K562 (cell line): ENCODE measurements around the gene AGPAT1. TPM values are rescaled to one million over a fixed set of nuclear protein-coding genes. Genes with fewer than 3 reads are reported as not detected.

Source experiments
- ARID3B ChIP-seq: fragments of 250-450 bp; sonication (Bioruptor Pico); IDR thresholded peaks from 2 replicates; pipeline ENCODE4 v1.4.0; 2020; ENCODE audit warnings: borderline replicate concordance
- CEBPZ ChIP-seq: fragments of 150-350 bp; IDR thresholded peaks from 2 replicates; pipeline ENCODE4 v1.6.1; 2014; ENCODE audit warnings: low read depth, mild to moderate bottlenecking, low read length, borderline replicate concordance
- CTCF ChIP-seq, 3 experiments: IDR thresholded peaks in 2 of 3; conservative IDR thresholded peaks in 1 of 3; 2 replicates each; pipeline ENCODE4 v1.5.1; 2011 to 2012; ENCODE audit warnings: low read length in 3 of 3, mild to moderate bottlenecking in 3 of 3, control low read depth in 2 of 3, improper control_type of control experiment in 1 of 3, inconsistent platforms in 1 of 3, low read depth in 1 of 3, mixed read lengths in 1 of 3, moderate library complexity in 1 of 3; ENCODE audit not compliant: insufficient read depth in 2 of 3
- DPF2 ChIP-seq: fragments of 450-650 bp; IDR thresholded peaks from 2 replicates; pipeline ENCODE4 v1.6.1; 2016
- HMG20A ChIP-seq: fragments of 450-650 bp; formaldehyde crosslinking; conservative IDR thresholded peaks from 2 replicates; pipeline ENCODE4 v1.4.0; 2020; ENCODE audit warnings: mild to moderate bottlenecking, mixed read lengths
- HSF4 ChIP-seq: fragments of 250-450 bp; sonication (Bioruptor Pico); IDR thresholded peaks from 2 replicates; pipeline ENCODE4 v2.1.2; 2022; ENCODE audit warnings: mild to moderate bottlenecking, moderate library complexity, borderline replicate concordance
- ILF3 ChIP-seq: fragments of 450-650 bp; IDR thresholded peaks from 2 replicates; pipeline ENCODE4 v1.6.1; 2018; ENCODE audit warnings: antibody characterized with exemption, mild to moderate bottlenecking, moderate library complexity, borderline replicate concordance
- IRF2 ChIP-seq: sonication (generic); formaldehyde crosslinking; IDR thresholded peaks from 2 replicates; pipeline ENCODE4 v1.8.1; 2022; ENCODE audit warnings: mild to moderate bottlenecking, missing genetic modification reagents
- JUN ChIP-seq, 2 experiments: sonication (generic) in 1 of 2; formaldehyde crosslinking in 1 of 2; IDR thresholded peaks; 2 replicates each; pipeline versions ENCODE4 v1.6.1 to v1.8.0; 2012 to 2022; ENCODE audit warnings: borderline replicate concordance in 2 of 2, mild to moderate bottlenecking in 2 of 2, improper control_type of control experiment in 1 of 2, low read depth in 1 of 2, low read length in 1 of 2, missing genetic modification reagents in 1 of 2
- MXI1 ChIP-seq: IDR thresholded peaks from 2 replicates; pipeline ENCODE4 v1.6.1; 2011; ENCODE audit warnings: low read depth, mild to moderate bottlenecking, improper control_type of control experiment, low read length
- NFE2L1 ChIP-seq: fragments of 450-650 bp; IDR thresholded peaks from 2 replicates; pipeline ENCODE4 v1.6.1; 2016; ENCODE audit warnings: missing genetic modification characterization, low read depth, mild to moderate bottlenecking, missing compliant biosample characterization, moderate library complexity, borderline replicate concordance
- NFIX ChIP-seq: fragments of 250-450 bp; sonication (Bioruptor Pico); IDR thresholded peaks from 2 replicates; pipeline ENCODE4 v1.4.0; 2020; ENCODE audit warnings: low read depth, mild to moderate bottlenecking, moderate library complexity
- SAFB ChIP-seq: fragments of 200-400 bp; formaldehyde crosslinking; IDR thresholded peaks from 2 replicates; pipeline ENCODE4 v1.6.1; 2017; ENCODE audit warnings: low read depth, low read length, borderline replicate concordance
- XRCC5 ChIP-seq: fragments of 200-400 bp; formaldehyde crosslinking; IDR thresholded peaks from 2 replicates; pipeline ENCODE4 v1.6.1; 2017; ENCODE audit warnings: low read depth, mild to moderate bottlenecking, low read length
- ZBTB7A ChIP-seq: IDR thresholded peaks from 2 replicates; pipeline ENCODE4 v1.6.1; 2011; ENCODE audit warnings: low read depth, mild to moderate bottlenecking, low read length, moderate library complexity, borderline replicate concordance; ENCODE audit not compliant: control insufficient read depth
- ZNF124 ChIP-seq: sonication (generic); formaldehyde crosslinking; IDR thresholded peaks from 2 replicates; pipeline ENCODE4 v1.8.1; 2022; ENCODE audit warnings: missing genetic modification reagents
- ZNF740 ChIP-seq, 3 experiments: fragments of 200-800 bp in 1 of 3; sonication (Bioruptor generic) in 1 of 3; sonication (generic) in 1 of 3; formaldehyde crosslinking in 1 of 3; IDR thresholded peaks; 2 replicates each; pipeline versions ENCODE4 v1.6.1 to v1.8.0; 2016 to 2022; ENCODE audit warnings: mild to moderate bottlenecking in 2 of 3, missing compliant biosample characterization in 2 of 3, missing genetic modification characterization in 2 of 3, missing genetic modification reagents in 1 of 3
- polyA plus RNA-seq, 8 experiments: library from polyadenylated mRNA; depleted of rRNA in 4 of 8; stranded (reverse) in 5 of 8; unstranded in 3 of 8; fragments of >200 nt; fragmentation: Nextera tagmentation in 2 of 8; fragmentation: Illumina TruSeq in 1 of 8; extraction: Ambion mirVana in 2 of 8; extraction: Trizol in 1 of 8; gene quantifications; 2 replicates each; pipeline versions ENCODE4 v1.2.1 to v1.2.3, GENCODE V29; 2011 to 2014; ENCODE audit warnings: inconsistent platforms in 1 of 8, missing spikeins in 1 of 8
- total RNA-seq, 7 experiments: library from RNA; depleted of rRNA in 6 of 7; stranded (reverse); fragments of >200 nt in 6 of 7; fragmentation: Illumina TruSeq in 2 of 7; extraction: Trizol in 2 of 7; gene quantifications; 2 replicates each; pipeline versions ENCODE4 v1.2.1 to v1.2.3, GENCODE V29; 2011 to 2021; ENCODE audit warnings: low replicate concordance in 1 of 7

Gene AGPAT1
- total and polyA plus RNA-seq, 9 of the 15 experiments (the other 6 are each of a cell fraction or from before 2014, with no cell fraction given), result 37.9 to 176 (median 69.4) TPM

GRCh38 chr6:32196682-32197616, 21.1 kb upstream of the AGPAT1 start (continued):
- TF ChIP-seq ARID3B, result no peak
- TF ChIP-seq NFIX (CRISPR knock-in tag), result no peak
- TF ChIP-seq ZBTB7A, result 0 out of 2 replicates have a peak, but pooled peaks have one; percentile 4
- no peak for TF ChIP-seq ZNF124 (CRISPR knock-in tag)
- TF ChIP-seq DPF2, result no peak
- no peak for TF ChIP-seq CEBPZ
- TF ChIP-seq HMG20A (CRISPR knock-in tag), result no peak
- no peak for TF ChIP-seq JUN (IDR thresholded peaks at IDR 0.05; ENCODE audit: borderline replicate concordance, low read depth, low read length)
- no peak for TF ChIP-seq JUN (CRISPR knock-in tag; IDR thresholded peaks at IDR 0.05; ENCODE audit: borderline replicate concordance)
- peak; percentile 98 for TF ChIP-seq ZNF740 (CRISPR knock-in tag; IDR thresholded peaks at IDR 0.05)
- 0 out of 4 replicates have a peak, but pooled peaks of 1 of the 2 experiments have one; percentile 64 for TF ChIP-seq ZNF740 (tag; IDR thresholded peaks at IDR 0.05)
- TF ChIP-seq XRCC5, result no peak
- no peak for TF ChIP-seq ILF3
- peak in 2 of 3 experiments; percentile 23 to 44; a peak in 3 of 6 replicates for TF ChIP-seq CTCF (IDR thresholded peaks at IDR 0.05 in 2 of 3, conservative IDR thresholded peaks at IDR 0.05 in 1 of 3; ENCODE audit: insufficient read depth in 2 of 3, low read depth in 1 of 3, low read length in 3 of 3)
- no peak for TF ChIP-seq MXI1
- no peak for TF ChIP-seq IRF2
- TF ChIP-seq SAFB, result no peak
- TF ChIP-seq HSF4, result no peak
- no peak for TF ChIP-seq NFE2L1 (tag)
